ENCODE data around the gene GMPR2. TPM values are rescaled to one million over a fixed set of nuclear protein-coding genes. Genes with fewer than 3 reads are reported as not detected.
"Not testable (repeated sequence)": the region's sequence is repeated elsewhere in the genome, so short reads cannot be mapped to it uniquely, and the experiment has no call there.

GMPR2 gene
- total and polyA plus RNA-seq, 8 donors, result 13.9 to 204 (median 43.3) TPM

GRCh38 chr14:24196071-24197055 lies 36.4 kb upstream of the GMPR2 start:
- H3K27ac ChIP-seq, result peak overlapping the region; percentile 93 to 99 (median 98)
- intact Hi-C loops (cut with DNase I; ENCODE audit: low total_unique reads), result no loop called here
- no peaks in the 10 kb centered on the region for H3K27me3 ChIP-seq
- 30 to 33% (median 31%) methylated on average over 33 of the region's 33 CpGs for WGBS, 5 donors
- DNase-seq, result peak in 1 of 2 donors; percentile 59
- H3K4me3 ChIP-seq, result peak overlapping the region; percentile 84 to 99 (median 88)
- no peaks in the 10 kb centered on the region for H3K9me3 ChIP-seq
- H3K36me3 ChIP-seq, result peaks cover 2 to 41% (median 33%) of the 10 kb centered on the region in 4 donors
- peaks cover 24 to 65% (median 49%) of the 10 kb centered on the region in 4 donors for H3K4me1 ChIP-seq
- TF ChIP-seq POLR2AphosphoS5 (IDR thresholded peaks at IDR 0.05), result no peak
- TF ChIP-seq POLR2A (IDR thresholded peaks at IDR 0.05), result no peak
- no peak for TF ChIP-seq CTCF (IDR thresholded peaks at IDR 0.05)
- TF ChIP-seq EP300 (IDR thresholded peaks at IDR 0.05), result no peak

GRCh38 chr14:24197056-24197450 lies 35.7 kb upstream of the GMPR2 start:
- peak overlapping the region in 2 of 4 donors; percentile 16 to 87 for H3K4me3 ChIP-seq
- intact Hi-C loops (cut with DNase I; ENCODE audit: low total_unique reads), result no loop called here

GRCh38 chr14:24198814-24199524 lies 33.8 kb upstream of the GMPR2 start:
- peaks cover 22 to 45% (median 36%) of the 10 kb centered on the region in 4 donors for H3K4me1 ChIP-seq
- no peak for TF ChIP-seq POLR2AphosphoS5 (IDR thresholded peaks at IDR 0.05)
- no peak for TF ChIP-seq POLR2A (IDR thresholded peaks at IDR 0.05)
- 79 to 90% (median 84%) methylated on average over 7 of the region's 7 CpGs for WGBS, 5 donors
- H3K27ac ChIP-seq, result peak overlapping the region in 1 of 5 donors; percentile 7
- H3K27me3 ChIP-seq, result no peaks in the 10 kb centered on the region
- no peaks in the 10 kb centered on the region for H3K9me3 ChIP-seq
- no peak for DNase-seq
- intact Hi-C loops (cut with DNase I; ENCODE audit: low total_unique reads), result no loop called here
- peaks cover 5 to 42% (median 29%) of the 10 kb centered on the region in 4 donors for H3K36me3 ChIP-seq
- H3K4me3 ChIP-seq, result no peak overlapping the region

More at GRCh38 chr14:24197056-24197450, 35.7 kb upstream of the GMPR2 start:
- Histone ChIP-seq H3K27ac (peak overlapping the region in 2 of 5 donors; percentile 98 to 99), H3K4me1 (peaks cover 24 to 59% (median 48%) of the 10 kb centered on the region in 4 donors), H3K9me3 (no peaks in the 10 kb centered on the region), H3K36me3 (peaks cover 5 to 41% (median 31%) of the 10 kb centered on the region in 4 donors), H3K27me3 (no peaks in the 10 kb centered on the region)
- no peak for TF ChIP-seq POLR2AphosphoS5 (IDR thresholded peaks at IDR 0.05)
- no peak for TF ChIP-seq POLR2A (IDR thresholded peaks at IDR 0.05)
- no peak for TF ChIP-seq EP300 (IDR thresholded peaks at IDR 0.05)
- no peak for TF ChIP-seq CTCF (IDR thresholded peaks at IDR 0.05)
- DNase-seq, result no peak
- WGBS, 5 donors, result 80 to 87% (median 86%) methylated on average over 2 of the region's 2 CpGs

GRCh38 chr14:24202538-24202937 lies 30.2 kb upstream of the GMPR2 start:
- intact Hi-C loops (cut with DNase I; ENCODE audit: low total_unique reads); H3K9me3 ChIP-seq; H3K4me3 ChIP-seq; H3K27ac ChIP-seq; DNase-seq; H3K27me3 ChIP-seq: not testable (repeated sequence)
- peaks cover 0 to 17% (median 11%) of the 10 kb centered on the region in 4 donors for H3K4me1 ChIP-seq
- WGBS, 5 donors, result 90 to 93% (median 91%) methylated on average over 8 of the region's 8 CpGs
- H3K36me3 ChIP-seq, result peaks cover 25 to 71% (median 54%) of the 10 kb centered on the region in 4 donors

- H3K27me3 ChIP-seq; H3K27ac ChIP-seq; DNase-seq; H3K4me3 ChIP-seq; intact Hi-C loops (cut with DNase I; ENCODE audit: low total_unique reads); H3K9me3 ChIP-seq: not testable (repeated sequence)
- Histone ChIP-seq H3K36me3 (peaks cover 30 to 79% (median 63%) of the 10 kb centered on the region in 4 donors), H3K4me1 (peaks cover 0 to 10% (median 5%) of the 10 kb centered on the region in 4 donors)
- 94 to 98% (median 95%) methylated on average over 16 of the region's 16 CpGs for WGBS, 5 donors
These were observed 29.4 kb upstream of the GMPR2 start for GRCh38 chr14:24203249-24203886.

All from stomach (tissue), 9 donors.